A549 (cell line): Measurements from ENCODE around the gene STT3B.

ENCODE experiments used
- CHD4 ChIP-seq: fragments of 200-600 bp; sonication (generic); IDR thresholded peaks from 2 replicates; pipeline ENCODE4 v1.6.1; 2016; ENCODE audit warnings: antibody characterized with exemption, mild to moderate bottlenecking, borderline replicate concordance
- TF ChIP-seq, protein P1 (sequence below): fragments of >200 bp; sonication (Bioruptor Twin); formaldehyde crosslinking; IDR thresholded peaks from 3 replicates; pipeline ENCODE4 v1.5.1; 2016

DNA sequence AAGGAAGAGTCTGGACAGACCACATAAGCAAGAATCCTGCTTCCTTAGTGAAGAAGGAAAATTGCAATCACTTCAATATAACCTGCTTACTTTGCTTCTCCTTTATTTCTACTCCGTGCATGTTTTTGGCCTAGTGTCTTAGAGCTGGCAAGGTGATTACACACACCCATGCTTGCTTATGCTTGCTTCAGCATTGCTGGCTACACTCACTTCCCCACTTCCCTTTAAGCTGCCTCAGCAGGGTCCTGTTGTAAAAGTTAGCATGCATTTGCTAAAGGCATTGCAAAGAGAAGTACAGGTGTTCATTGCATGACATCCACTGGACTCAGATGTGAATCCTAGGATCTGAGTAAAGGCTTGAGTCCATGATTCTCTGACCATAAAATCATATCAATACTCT lies 47.5 kb upstream of the STT3B start:
- TF ChIP-seq, protein P1, sequence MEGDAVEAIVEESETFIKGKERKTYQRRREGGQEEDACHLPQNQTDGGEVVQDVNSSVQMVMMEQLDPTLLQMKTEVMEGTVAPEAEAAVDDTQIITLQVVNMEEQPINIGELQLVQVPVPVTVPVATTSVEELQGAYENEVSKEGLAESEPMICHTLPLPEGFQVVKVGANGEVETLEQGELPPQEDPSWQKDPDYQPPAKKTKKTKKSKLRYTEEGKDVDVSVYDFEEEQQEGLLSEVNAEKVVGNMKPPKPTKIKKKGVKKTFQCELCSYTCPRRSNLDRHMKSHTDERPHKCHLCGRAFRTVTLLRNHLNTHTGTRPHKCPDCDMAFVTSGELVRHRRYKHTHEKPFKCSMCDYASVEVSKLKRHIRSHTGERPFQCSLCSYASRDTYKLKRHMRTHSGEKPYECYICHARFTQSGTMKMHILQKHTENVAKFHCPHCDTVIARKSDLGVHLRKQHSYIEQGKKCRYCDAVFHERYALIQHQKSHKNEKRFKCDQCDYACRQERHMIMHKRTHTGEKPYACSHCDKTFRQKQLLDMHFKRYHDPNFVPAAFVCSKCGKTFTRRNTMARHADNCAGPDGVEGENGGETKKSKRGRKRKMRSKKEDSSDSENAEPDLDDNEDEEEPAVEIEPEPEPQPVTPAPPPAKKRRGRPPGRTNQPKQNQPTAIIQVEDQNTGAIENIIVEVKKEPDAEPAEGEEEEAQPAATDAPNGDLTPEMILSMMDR: no peak
- no peak for TF ChIP-seq CHD4
